IPS-18a (cell line): ENCODE data around the gene DYNLRB1.
"Not testable (repeated sequence)": the region's sequence is repeated elsewhere in the genome, so short reads cannot be mapped to it uniquely, and the experiment has no call there.

Experiments
- H3K27ac ChIP-seq: one replicate; pipeline ENCODE4 v1.5.1; 2013; ENCODE audit warnings: low read length
- H3K27me3 ChIP-seq: one replicate; pipeline ENCODE4 v1.6.1; 2013; ENCODE audit warnings: mild to moderate bottlenecking, low read length; ENCODE audit not compliant: control insufficient read depth, insufficient read depth
- H3K36me3 ChIP-seq: one replicate; pipeline ENCODE4 v1.6.1; 2013; ENCODE audit warnings: low read depth, low read length; ENCODE audit not compliant: control insufficient read depth
- H3K4me1 ChIP-seq: one replicate; pipeline ENCODE4 v1.6.1; 2013; ENCODE audit warnings: low read depth, low read length; ENCODE audit not compliant: control insufficient read depth
- H3K4me3 ChIP-seq: one replicate; pipeline ENCODE4 v1.5.1; 2013; ENCODE audit warnings: low read length
- H3K9ac ChIP-seq: one replicate; pipeline ENCODE4 v1.6.1; 2013; ENCODE audit warnings: mild to moderate bottlenecking, low read length, moderate library complexity
- H3K9me3 ChIP-seq: one replicate; pipeline ENCODE4 v1.6.1; 2013; ENCODE audit warnings: low read depth, low read length; ENCODE audit not compliant: control insufficient read depth

The DYNLRB1 gene

DNA sequence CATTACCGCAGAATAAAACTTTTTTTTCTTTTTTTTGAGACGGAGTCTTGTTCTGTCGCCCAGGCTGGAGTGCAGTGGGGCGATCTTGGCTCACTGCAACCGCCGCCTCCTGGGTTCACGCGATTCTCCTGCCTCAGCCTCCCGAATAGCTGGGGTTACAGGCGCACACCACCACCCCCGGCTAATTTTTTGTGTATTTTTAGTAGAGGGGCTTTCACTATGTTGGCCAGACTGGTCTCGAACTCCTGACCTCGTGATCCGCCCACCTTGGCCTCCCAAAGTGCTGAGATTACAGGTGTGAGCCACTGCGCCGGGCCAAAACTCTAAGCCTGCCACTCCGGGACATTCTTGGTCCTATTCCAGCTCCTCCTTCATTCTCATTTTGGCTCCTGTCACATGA is 2.2 kb upstream of the DYNLRB1 start:
- H3K36me3 ChIP-seq, H3K27ac ChIP-seq, H3K9ac ChIP-seq: not testable (repeated sequence)

GRCh38 chr20:34514897-34515483 is 1.2 kb upstream of the DYNLRB1 start:
- H3K9ac ChIP-seq: peak overlapping the region; percentile 81
- H3K27ac ChIP-seq: peak overlapping the region; percentile 49
- no peaks in the 10 kb centered on the region for H3K27me3 ChIP-seq
- no peaks in the 10 kb centered on the region for H3K9me3 ChIP-seq
- H3K4me1 ChIP-seq: peaks cover 6% of the 10 kb centered on the region
- peak overlapping the region; percentile 96 for H3K4me3 ChIP-seq
- peaks cover 4% of the 10 kb centered on the region for H3K36me3 ChIP-seq

More for the DNA sequence above, 2.2 kb upstream of the DYNLRB1 start:
- not testable (repeated sequence) for H3K27me3 ChIP-seq, H3K4me1 ChIP-seq, H3K9me3 ChIP-seq, H3K4me3 ChIP-seq

GRCh38 chr20:34515484-34516246 is 557 bp upstream of the DYNLRB1 start:
- H3K36me3 ChIP-seq: peaks cover 4% of the 10 kb centered on the region
- H3K27me3 ChIP-seq: no peaks in the 10 kb centered on the region
- H3K27ac ChIP-seq: peak overlapping the region; percentile 59

DNA sequence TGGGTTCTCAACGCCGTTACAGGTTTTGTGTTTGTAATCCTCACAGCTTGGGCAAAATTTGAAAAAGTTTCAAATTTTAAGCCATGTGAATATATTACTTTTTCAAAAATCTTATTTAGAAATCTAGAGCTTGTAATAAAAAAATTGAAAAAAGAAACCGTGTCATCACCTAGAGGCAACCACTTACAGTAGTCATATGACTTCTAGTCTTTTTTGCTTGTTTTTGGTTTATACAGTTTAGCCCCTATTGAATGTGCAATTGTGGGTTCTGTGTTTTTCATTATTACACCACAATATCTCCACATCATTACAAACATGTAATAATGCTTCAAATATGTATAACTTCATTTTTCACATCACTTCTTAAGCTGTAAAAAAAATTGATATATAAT is 888 bp downstream of the DYNLRB1 start:
- Histone ChIP-seq H3K9ac (peak overlapping the region; percentile 81), H3K4me1 (peaks cover 6% of the 10 kb centered on the region), H3K27ac (no peak overlapping the region), H3K9me3 (no peaks in the 10 kb centered on the region), H3K27me3 (no peaks in the 10 kb centered on the region), H3K36me3 (no peaks in the 10 kb centered on the region), H3K4me3 (peak overlapping the region; percentile 96)

More at GRCh38 chr20:34515484-34516246, 557 bp upstream of the DYNLRB1 start:
- Histone ChIP-seq H3K4me3 (peak overlapping the region; percentile 96), H3K9me3 (no peaks in the 10 kb centered on the region), H3K9ac (peak overlapping the region; percentile 81), H3K4me1 (peaks cover 6% of the 10 kb centered on the region)

- not testable (repeated sequence) for H3K4me1 ChIP-seq, H3K9me3 ChIP-seq, H3K4me3 ChIP-seq, H3K27me3 ChIP-seq, H3K9ac ChIP-seq, H3K27ac ChIP-seq, H3K36me3 ChIP-seq
Observed at GRCh38 chr20:34518863-34519262, 2.6 kb downstream of the DYNLRB1 start.

DNA sequence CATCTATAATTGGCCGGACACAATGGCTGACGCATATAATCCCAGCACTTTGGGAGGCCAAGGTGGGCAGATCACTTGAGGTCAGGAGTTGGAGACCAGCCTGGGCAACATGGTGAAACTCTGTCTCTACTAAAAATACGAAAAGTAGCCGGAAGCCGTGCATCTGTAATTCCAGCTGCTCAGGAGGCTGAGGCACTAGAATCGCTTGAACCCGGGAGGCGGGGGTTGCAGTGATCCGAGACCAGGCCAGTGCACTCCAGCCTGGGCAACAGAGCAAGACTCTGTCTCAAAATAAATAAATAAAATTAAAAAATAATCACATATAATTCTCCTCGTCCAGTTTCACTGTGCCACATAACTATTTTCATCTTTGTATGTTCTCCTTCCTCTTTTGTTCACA is 3.6 kb downstream of the DYNLRB1 start:
- not testable (repeated sequence) for H3K9ac ChIP-seq, H3K27ac ChIP-seq, H3K9me3 ChIP-seq, H3K4me3 ChIP-seq, H3K4me1 ChIP-seq, H3K27me3 ChIP-seq, H3K36me3 ChIP-seq

DNA sequence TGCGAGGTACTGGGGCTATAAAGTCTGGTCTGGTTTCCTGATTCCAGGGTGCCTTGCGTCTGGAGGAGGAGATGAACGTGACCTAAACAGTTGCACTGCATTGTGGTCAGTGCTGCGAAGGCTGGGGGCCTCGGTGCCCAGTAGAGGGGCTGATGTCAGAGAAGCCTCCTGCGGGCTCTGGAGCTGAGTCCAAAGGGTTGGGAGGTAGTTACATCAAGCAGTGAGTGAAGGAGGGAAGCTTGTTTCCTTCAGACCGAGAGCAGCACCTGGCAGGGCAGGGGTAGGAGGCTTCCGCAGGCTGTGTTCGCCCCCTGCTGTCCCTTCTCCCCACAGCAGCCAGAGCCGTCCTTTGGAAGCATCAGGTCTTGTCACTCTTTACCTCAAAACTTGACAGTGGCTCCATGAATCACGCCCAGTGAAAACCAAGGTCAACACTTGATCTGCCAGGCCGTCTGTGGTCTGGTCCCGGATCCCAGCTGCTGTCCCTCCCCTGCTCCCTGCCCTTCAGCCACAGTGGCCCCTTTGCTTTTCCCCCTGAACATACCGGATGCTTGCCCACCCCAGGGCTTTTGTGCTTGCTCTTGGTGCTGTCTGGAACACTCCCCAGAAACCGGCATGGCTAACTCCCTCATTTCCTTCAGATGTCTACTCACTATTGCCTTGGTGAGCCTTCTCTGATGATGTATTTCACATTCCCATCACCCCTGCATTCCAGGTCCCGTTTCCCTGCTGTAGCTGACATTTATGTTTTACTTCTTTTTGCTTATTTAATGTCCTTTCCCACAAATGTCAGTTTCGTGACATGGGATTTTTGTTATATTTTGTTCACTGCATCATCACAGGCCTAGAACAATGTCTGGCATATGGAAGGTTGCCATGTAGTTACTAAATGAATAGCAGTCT is 7.0 kb downstream of the DYNLRB1 start:
- Histone ChIP-seq H3K4me3 (no peak overlapping the region), H3K9me3 (no peaks in the 10 kb centered on the region), H3K27ac (no peak overlapping the region), H3K9ac (no peak overlapping the region), H3K4me1 (peaks cover 3% of the 10 kb centered on the region), H3K36me3 (peaks cover 16% of the 10 kb centered on the region), H3K27me3 (no peaks in the 10 kb centered on the region)

DNA sequence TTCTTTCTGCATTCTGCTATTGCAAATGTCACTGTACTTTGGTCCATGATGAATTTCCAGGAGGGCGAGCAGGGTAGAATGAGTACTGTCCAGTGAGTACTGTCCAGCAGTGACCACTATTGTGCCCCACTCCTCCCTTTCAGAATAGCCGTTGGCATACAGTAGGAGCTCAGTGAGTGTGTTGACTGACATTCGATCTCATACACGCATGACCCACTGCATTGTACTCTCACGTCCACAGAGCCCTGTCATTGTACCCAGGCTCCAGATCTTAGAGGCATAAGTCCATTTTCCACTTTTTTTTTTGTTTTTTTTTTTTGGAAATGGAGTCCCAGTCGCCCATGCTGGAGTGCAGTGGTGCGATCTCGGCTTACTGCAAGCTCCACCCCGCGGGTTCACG is 8.2 kb downstream of the DYNLRB1 start:
- Histone ChIP-seq H3K4me1 (peaks cover 3% of the 10 kb centered on the region), H3K9me3 (no peaks in the 10 kb centered on the region), H3K27ac (no peak overlapping the region), H3K27me3 (no peaks in the 10 kb centered on the region), H3K36me3 (peaks cover 26% of the 10 kb centered on the region), H3K4me3 (no peak overlapping the region), H3K9ac (no peak overlapping the region)

DNA sequence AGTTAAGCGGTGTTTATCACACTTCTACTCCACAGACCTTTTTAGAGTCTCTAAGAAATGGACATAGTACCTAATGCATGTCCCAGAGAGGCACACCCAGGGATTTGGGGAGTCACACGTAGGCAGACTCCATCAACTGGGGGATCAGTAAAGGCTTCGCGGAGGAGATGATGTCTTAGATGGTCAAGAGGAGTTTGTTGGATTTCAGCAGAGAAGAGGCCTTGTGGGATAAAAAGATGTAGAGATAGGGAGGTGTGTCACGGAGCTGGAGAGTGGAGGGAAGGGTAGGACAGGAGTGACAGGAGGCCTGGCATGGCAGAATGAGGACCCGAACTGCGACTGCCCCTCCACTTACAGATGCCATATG is 9.1 kb downstream of the DYNLRB1 start:
- no peaks in the 10 kb centered on the region for H3K27me3 ChIP-seq
- peaks cover 32% of the 10 kb centered on the region for H3K36me3 ChIP-seq
- H3K9me3 ChIP-seq: no peaks in the 10 kb centered on the region
- H3K27ac ChIP-seq: no peak overlapping the region
- H3K9ac ChIP-seq: no peak overlapping the region
- peaks cover 3% of the 10 kb centered on the region for H3K4me1 ChIP-seq
- H3K4me3 ChIP-seq: no peak overlapping the region

GRCh38 chr20:34525709-34526416 is 9.6 kb downstream of the DYNLRB1 start:
- no peak overlapping the region for H3K9ac ChIP-seq
- peaks cover 37% of the 10 kb centered on the region for H3K36me3 ChIP-seq
- H3K27me3 ChIP-seq: no peaks in the 10 kb centered on the region
- no peak overlapping the region for H3K4me3 ChIP-seq
- H3K27ac ChIP-seq: no peak overlapping the region
- H3K4me1 ChIP-seq: peaks cover 3% of the 10 kb centered on the region
- no peaks in the 10 kb centered on the region for H3K9me3 ChIP-seq

DNA sequence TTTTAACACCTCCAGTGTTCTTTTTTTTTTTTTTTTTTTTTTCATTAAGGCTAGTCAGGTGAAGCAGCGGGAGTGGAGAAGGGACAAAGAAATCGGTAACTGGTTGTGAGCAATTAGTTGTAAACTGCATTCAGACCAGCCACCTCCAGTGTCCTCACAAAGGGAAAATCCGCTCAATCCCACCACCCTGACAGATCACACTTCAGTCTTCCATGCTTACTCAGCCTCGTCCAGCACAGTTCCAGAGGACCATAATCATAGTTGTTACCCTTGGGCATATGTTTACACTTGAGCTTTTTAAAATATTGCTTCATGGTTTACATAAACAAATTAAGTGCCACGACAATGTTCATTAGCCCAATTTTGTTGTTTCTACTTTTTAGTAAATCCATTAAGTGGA is 10.2 kb downstream of the DYNLRB1 start:
- Histone ChIP-seq H3K36me3 (peaks cover 38% of the 10 kb centered on the region), H3K4me3 (no peak overlapping the region)

More for the DNA sequence above, 10.2 kb downstream of the DYNLRB1 start:
- Histone ChIP-seq H3K4me1 (peaks cover 3% of the 10 kb centered on the region), H3K27me3 (no peaks in the 10 kb centered on the region), H3K27ac (no peak overlapping the region), H3K9me3 (no peaks in the 10 kb centered on the region), H3K9ac (no peak overlapping the region)
